Subcutaneous adipose tissue (tissue), 4 donors: ENCODE data around the gene RPL10A. TPM values are rescaled to one million over a fixed set of nuclear protein-coding genes. Genes with fewer than 3 reads are reported as not detected.

ENCODE experiments used
- total RNA-seq, 4 donors: library from RNA; depleted of rRNA; stranded (reverse); fragments of >200 nt; gene quantifications; one replicate each; pipeline ENCODE4 v1.1.0, GENCODE V29; 2016
- TF ChIP-seq, protein P1 (sequence below): fragments of 450-650 bp; IDR thresholded peaks from one replicate; pipeline ENCODE4 v1.5.1; 2016; ENCODE audit warnings: low read depth, mild to moderate bottlenecking, control low read depth, antibody characterized with exemption, moderate library complexity

The RPL10A gene
- total RNA-seq, 4 donors from 2014 or later = 985 to 1,194 (median 1,120) TPM

DNA sequence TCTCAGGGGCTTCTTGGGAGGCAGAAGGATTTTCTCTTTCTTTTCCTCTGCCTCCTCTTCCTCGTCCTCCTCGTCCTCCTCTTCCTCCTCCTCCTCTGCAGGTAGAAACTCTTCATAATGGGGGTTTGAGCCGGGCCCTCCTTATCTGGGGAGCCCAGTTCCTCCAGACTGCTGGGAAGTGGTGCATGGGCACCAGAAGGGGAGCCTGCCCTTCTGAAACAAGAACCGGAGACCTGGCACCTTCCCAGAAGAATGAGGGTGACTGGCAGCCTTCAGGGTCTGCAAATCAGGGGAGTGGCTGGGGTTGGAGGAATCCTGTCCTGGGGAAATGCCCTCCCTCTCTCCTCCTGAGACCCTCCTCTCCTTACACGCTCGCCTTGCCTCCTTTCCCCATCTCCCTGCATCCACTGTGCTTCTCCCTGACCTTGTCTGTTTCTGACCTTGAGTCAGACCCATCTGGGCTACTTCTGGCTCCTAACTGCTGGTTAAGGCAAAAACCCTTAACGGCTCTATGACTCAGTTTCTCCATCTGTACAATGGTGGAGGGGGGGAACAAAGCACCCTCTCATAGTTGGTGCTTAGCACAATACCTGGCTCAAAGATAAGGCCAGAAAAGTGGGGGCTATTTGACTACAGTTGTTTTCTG, 42.8 kb downstream of the RPL10A start:
- TF ChIP-seq, protein P1, sequence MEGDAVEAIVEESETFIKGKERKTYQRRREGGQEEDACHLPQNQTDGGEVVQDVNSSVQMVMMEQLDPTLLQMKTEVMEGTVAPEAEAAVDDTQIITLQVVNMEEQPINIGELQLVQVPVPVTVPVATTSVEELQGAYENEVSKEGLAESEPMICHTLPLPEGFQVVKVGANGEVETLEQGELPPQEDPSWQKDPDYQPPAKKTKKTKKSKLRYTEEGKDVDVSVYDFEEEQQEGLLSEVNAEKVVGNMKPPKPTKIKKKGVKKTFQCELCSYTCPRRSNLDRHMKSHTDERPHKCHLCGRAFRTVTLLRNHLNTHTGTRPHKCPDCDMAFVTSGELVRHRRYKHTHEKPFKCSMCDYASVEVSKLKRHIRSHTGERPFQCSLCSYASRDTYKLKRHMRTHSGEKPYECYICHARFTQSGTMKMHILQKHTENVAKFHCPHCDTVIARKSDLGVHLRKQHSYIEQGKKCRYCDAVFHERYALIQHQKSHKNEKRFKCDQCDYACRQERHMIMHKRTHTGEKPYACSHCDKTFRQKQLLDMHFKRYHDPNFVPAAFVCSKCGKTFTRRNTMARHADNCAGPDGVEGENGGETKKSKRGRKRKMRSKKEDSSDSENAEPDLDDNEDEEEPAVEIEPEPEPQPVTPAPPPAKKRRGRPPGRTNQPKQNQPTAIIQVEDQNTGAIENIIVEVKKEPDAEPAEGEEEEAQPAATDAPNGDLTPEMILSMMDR = no peak

DNA sequence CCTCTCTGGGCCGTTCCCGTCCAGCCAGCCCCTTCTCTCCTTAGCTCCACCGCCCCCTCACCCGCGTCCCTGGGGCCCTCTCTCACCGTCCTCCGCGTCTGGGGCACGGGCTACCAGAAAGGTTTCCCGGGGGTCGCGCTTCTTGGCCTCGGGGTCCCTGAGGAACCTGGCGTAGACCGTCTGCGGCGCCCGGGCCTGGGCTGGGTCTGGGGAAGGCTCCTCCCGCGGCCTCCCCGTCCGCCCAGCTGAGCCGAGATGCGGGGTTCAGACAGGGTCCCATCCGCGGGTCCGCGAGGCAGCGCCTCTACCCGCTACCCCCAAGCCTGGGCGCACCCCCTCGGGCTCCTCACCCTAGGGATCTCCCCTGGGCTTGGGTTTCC, 43.4 kb downstream of the RPL10A start:
- TF ChIP-seq, protein P1 = no peak

DNA sequence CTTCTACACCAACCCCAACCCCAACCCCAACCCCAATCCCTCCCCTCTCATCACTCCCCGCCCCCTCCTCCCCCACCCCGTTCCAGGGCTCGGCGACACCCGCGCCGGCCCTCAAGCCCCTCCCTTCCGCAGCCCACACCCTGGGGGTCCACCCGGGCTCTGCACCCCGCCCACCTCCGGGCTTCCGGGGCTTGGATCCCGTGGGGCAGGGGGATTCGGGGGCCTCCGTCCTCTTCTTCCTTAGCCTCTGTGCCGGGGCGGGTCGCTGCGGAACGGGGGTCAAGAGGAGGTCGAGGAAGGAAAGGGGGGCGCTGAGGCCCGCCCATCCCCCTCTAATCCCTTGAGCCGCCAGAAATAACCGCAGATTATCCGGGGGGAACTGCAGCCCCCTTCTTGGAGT, 43.8 kb downstream of the RPL10A start:
- TF ChIP-seq, protein P1 = no peak

DNA sequence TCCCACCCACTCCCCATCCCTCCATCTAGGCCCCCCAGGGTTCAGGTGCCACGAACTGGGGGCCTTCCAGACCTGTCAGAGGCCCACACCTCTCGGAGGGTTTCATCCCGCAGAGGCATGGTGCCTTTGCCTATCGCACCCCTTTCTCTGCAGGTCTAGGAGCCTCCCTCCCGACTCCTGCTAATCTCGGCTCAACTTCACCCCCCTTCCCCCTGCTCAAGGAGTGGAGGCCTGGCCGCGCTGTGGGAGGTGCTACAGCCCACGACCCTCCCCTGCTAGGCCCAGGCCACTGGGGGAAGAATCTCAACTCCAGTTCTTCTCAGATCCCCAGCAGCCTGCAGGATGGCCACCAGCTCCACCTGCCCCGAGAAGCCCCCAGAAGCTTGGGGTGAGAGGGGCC, 44.5 kb downstream of the RPL10A start, which contains the start of gene TULP1:
Gene TULP1 (minus strand): TSS at position 157 of the 400 bp plus-strand sequence. CDS start 38 bp downstream, at position 119.
- TF ChIP-seq, protein P1 = no peak

DNA sequence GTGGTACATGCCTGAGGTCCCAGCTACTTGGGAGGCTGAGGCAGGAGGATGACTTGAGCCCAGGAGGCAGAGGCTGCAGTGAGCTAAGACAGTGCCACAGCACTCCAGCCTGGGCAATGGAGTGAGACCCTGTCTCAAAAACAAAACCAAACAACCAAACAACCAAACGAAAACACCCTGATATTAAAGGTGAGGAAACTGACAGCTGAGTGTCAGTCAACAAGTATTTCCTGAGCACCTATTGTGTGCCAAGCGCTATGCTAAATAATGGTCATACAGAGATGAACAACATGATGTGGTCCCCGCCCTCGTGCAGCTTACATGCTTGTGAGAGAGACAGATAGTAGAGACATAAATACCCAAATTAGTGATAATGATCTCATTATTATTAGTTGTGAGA, 46.4 kb downstream of the RPL10A start:
- TF ChIP-seq, protein P1 = no peak

DNA sequence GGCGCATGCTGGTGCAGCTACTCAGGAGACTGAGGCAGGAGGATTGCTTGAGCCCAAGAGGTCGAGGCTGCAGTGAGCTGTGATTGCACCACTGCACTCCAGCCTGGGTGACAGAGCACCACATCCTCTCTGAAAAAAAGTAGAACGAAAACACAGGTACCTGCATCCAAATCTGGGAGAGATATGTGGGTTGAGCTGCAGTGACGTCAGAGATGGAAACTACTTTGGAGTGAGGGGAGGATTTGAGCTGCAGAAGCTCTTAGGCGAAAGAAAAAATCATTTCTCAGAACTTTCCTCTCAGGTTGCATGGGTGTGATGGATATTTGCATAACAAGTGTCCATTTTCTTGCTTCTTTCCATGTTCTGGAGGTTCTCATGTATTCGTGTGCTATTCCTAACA, 48.5 kb downstream of the RPL10A start:
- TF ChIP-seq, protein P1 = no peak

DNA sequence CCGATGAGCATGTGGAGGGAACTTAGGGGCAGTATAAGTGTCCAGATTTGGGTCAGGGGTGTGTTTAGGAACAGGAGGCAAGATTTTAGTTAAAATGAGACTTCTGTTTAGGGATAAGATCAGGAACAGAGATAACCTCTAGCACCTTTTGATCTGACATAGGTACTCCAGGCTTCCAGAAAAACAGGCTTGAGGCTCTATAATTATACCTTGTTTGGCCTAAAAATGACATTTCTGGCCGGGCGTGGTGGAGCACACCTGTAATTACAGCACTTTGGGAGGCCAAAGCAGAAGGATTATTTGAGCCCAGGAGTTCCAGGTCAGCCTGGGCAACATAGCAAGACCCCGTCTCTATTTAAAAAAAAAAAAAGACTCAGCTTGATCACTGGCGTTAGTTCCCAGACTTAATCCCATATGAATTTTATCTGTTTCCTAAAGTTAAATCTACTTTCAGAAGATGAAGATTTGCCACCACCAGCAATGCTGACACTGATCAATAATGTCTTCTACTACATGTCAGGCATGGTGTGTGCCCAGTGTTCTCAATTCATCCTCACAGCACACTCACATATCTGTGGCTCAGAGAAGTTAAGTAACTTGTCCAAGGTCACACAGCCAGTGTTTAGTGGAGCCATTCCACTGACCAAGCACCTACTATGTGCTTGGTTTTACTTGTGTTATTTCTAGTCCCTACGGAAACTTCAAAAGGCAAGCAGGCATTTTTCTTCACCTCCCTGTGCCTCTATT, 50.5 kb downstream of the RPL10A start:
- TF ChIP-seq, protein P1 = no peak
